Smooth muscle cell (in vitro differentiated cells): ENCODE measurements around the gene RPRD1B. TPM values are rescaled to one million over a fixed set of nuclear protein-coding genes. Genes with fewer than 3 reads are reported as not detected.

Source experiments
- DNase-seq: peaks from one replicate; lab custom pipeline; 2025; ENCODE audit not compliant: unreplicated experiment; lab: John Stamatoyannopoulos, UW
- H2AFZ ChIP-seq: fragments of 200-600 bp; sonication (generic); 2 replicates; pipeline ENCODE4 v1.6.0; 2016; ENCODE audit warnings: antibody characterized with exemption, low read depth, mild to moderate bottlenecking
- H3F3A ChIP-seq: fragments of 200-600 bp; sonication (generic); 2 replicates; pipeline ENCODE4 v1.6.0; 2017; ENCODE audit warnings: antibody characterized with exemption, low read depth
- H3K27ac ChIP-seq: fragments of 200-600 bp; sonication (generic); 2 replicates; pipeline ENCODE4 v1.5.1; 2016; ENCODE audit warnings: low read depth, mild to moderate bottlenecking
- H3K27me3 ChIP-seq: fragments of 200-600 bp; sonication (generic); 2 replicates; pipeline ENCODE4 v1.6.1; 2016; ENCODE audit warnings: low read depth, mild to moderate bottlenecking
- H3K36me3 ChIP-seq: fragments of 200-600 bp; sonication (generic); 2 replicates; pipeline ENCODE4 v1.5.1; 2016; ENCODE audit warnings: low read depth
- H3K4me1 ChIP-seq: fragments of 200-600 bp; sonication (generic); 2 replicates; pipeline ENCODE4 v1.5.1; 2016; ENCODE audit warnings: low read depth
- H3K4me2 ChIP-seq: fragments of 200-600 bp; sonication (generic); 2 replicates; pipeline ENCODE4 v1.6.0; 2016; ENCODE audit warnings: mild to moderate bottlenecking
- H3K4me3 ChIP-seq: fragments of 200-600 bp; sonication (generic); 2 replicates; pipeline ENCODE4 v1.5.1; 2016; ENCODE audit warnings: mild to moderate bottlenecking
- H3K79me2 ChIP-seq: fragments of 200-600 bp; sonication (generic); 2 replicates; pipeline ENCODE4 v1.6.0; 2016; ENCODE audit warnings: low read depth, mild to moderate bottlenecking
- H3K9ac ChIP-seq: fragments of 200-600 bp; sonication (generic); 2 replicates; pipeline ENCODE4 v1.6.0; 2016; ENCODE audit warnings: low read depth
- H3K9me3 ChIP-seq: fragments of 200-600 bp; sonication (generic); replicated peaks from 2 replicates; pipeline ENCODE4 v1.5.1; 2016; ENCODE audit warnings: low read depth
- H4K20me1 ChIP-seq: fragments of 200-600 bp; sonication (generic); 2 replicates; pipeline ENCODE4 v1.6.0; 2016; ENCODE audit warnings: low read depth
- CTCF ChIP-seq: fragments of 200-600 bp; sonication (generic); IDR thresholded peaks from 2 replicates; pipeline ENCODE4 v1.5.1; 2017; ENCODE audit warnings: borderline replicate concordance, mild to moderate bottlenecking, antibody characterized with exemption; ENCODE audit not compliant: insufficient read depth, poor library complexity, severe bottlenecking
- WGBS: methylation state at CpG from one replicate; pipeline ENCODE4 v1.1.7; 2016; ENCODE audit warnings: low lambda C conversion rate; 5-methylcytosine and 5-hydroxymethylcytosine counted together
- polyA plus RNA-seq: library from polyadenylated mRNA; unstranded; fragments of >200 nt; fragmentation: Nextera tagmentation; extraction: Ambion mirVana; gene quantifications from 2 replicates; pipeline ENCODE4 v1.2.1, GENCODE V29; 2016
- total RNA-seq: library from RNA; depleted of rRNA; stranded (reverse); fragments of >200 nt; gene quantifications from 2 replicates; pipeline ENCODE4 v1.2.3, GENCODE V29; 2014

The RPRD1B gene
- total and polyA plus RNA-seq, 2 experiments from 2014 or later = 13.5 to 59.1 TPM

- Histone ChIP-seq H3K79me2 (no peaks in the 10 kb centered on the region), H3K9ac (no peak overlapping the region), H3K9me3 (no peaks in the 10 kb centered on the region), H3K4me3 (no peak overlapping the region), H3K4me1 (peaks cover 1% of the 10 kb centered on the region), H3F3A (no peaks in the 10 kb centered on the region), H3K36me3 (no peaks in the 10 kb centered on the region), H3K27ac (no peak overlapping the region), H3K27me3 (no peaks in the 10 kb centered on the region), H4K20me1 (no peaks in the 10 kb centered on the region), H2AFZ (no peak overlapping the region), H3K4me2 (no peak overlapping the region)
- 96% methylated on average over 15 of the region's 15 CpGs for WGBS
- TF ChIP-seq CTCF = no peak
- no peak for DNase-seq
Measured at GRCh38 chr20:38138086-38138778, 104.7 kb downstream of the RPRD1B start.

GRCh38 chr20:38139156-38139912 is 105.8 kb downstream of the RPRD1B start:
- H3K4me1 ChIP-seq = peaks cover 7% of the 10 kb centered on the region
- no peak for TF ChIP-seq CTCF
- 86% methylated on average over 25 of the region's 25 CpGs for WGBS
- H3K27ac ChIP-seq = no peak overlapping the region
- no peaks in the 10 kb centered on the region for H3K36me3 ChIP-seq
- H4K20me1 ChIP-seq = no peaks in the 10 kb centered on the region
- H3K4me2 ChIP-seq = no peak overlapping the region
- no peaks in the 10 kb centered on the region for H3K79me2 ChIP-seq
- H3K27me3 ChIP-seq = no peaks in the 10 kb centered on the region
- no peak overlapping the region for H2AFZ ChIP-seq
- no peaks in the 10 kb centered on the region for H3K9me3 ChIP-seq
- no peak overlapping the region for H3K9ac ChIP-seq
- no peak for DNase-seq
- no peaks in the 10 kb centered on the region for H3F3A ChIP-seq
- no peak overlapping the region for H3K4me3 ChIP-seq

- H3K4me3 ChIP-seq = no peak overlapping the region
- no peak for DNase-seq
- WGBS = 38% methylated on average over 12 of the region's 12 CpGs
Measured at GRCh38 chr20:38139977-38140753, 106.6 kb downstream of the RPRD1B start.

More at GRCh38 chr20:38139977-38140753, 106.6 kb downstream of the RPRD1B start:
- Histone ChIP-seq H3K4me1 (peaks cover 7% of the 10 kb centered on the region), H3K9ac (no peak overlapping the region), H2AFZ (no peak overlapping the region), H3K79me2 (no peaks in the 10 kb centered on the region), H3K9me3 (no peaks in the 10 kb centered on the region), H3K36me3 (no peaks in the 10 kb centered on the region), H3K27ac (no peak overlapping the region), H4K20me1 (no peaks in the 10 kb centered on the region), H3F3A (no peaks in the 10 kb centered on the region), H3K4me2 (peak overlapping the region; percentile 13), H3K27me3 (no peaks in the 10 kb centered on the region)
- no peak for TF ChIP-seq CTCF
